Activated CD8-positive, alpha-beta T cell treated with anti-CD3 and anti-CD28 coated beads, Interleukin-2, amount 10 ng/mL, durations not matched to agents 7 days and 5 days (primary cell): ENCODE results near the gene LUZP2. TPM values are rescaled to one million over a fixed set of nuclear protein-coding genes. Genes with fewer than 3 reads are reported as not detected.

Source experiments
- ATAC-seq: fragments of 150-1000 bp; cut with Tn5 transposase; one replicate; pipeline ENCODE4 v1.10.0; 2021; ENCODE audit warnings: moderate library complexity
- CTCF ChIA-PET: fragments of 350-600 bp; sonication (Branson Sonifier 250); formaldehyde crosslinking; loops from one replicate; lab custom pipeline; 2021; ENCODE audit warnings: antibody characterized with exemption; lab: Charles Lee
- POLR2A ChIA-PET: fragments of 350-600 bp; sonication (Branson Sonifier 250); formaldehyde crosslinking; loops from one replicate; lab custom pipeline; 2021; ENCODE audit warnings: antibody characterized with exemption; lab: Charles Lee
- DNase-seq: peaks from one replicate; pipeline ENCODE4 v3.0.0-alpha.2; 2020
- H3K27ac Mint-ChIP-seq: one replicate; pipeline ENCODE4 v1.8.0; 2021; ENCODE audit warnings: mild to moderate bottlenecking, mixed read lengths
- H3K27me3 Mint-ChIP-seq: one replicate; pipeline ENCODE4 v1.8.0; 2021; ENCODE audit warnings: low read depth, mixed read lengths
- H3K36me3 Mint-ChIP-seq: one replicate; pipeline ENCODE4 v1.8.0; 2021; ENCODE audit warnings: low read depth, mixed read lengths
- H3K4me1 Mint-ChIP-seq: one replicate; pipeline ENCODE4 v1.8.0; 2021; ENCODE audit warnings: low read depth, mixed read lengths
- H3K4me3 Mint-ChIP-seq: one replicate; pipeline ENCODE4 v1.8.0; 2021; ENCODE audit warnings: mild to moderate bottlenecking, mixed read lengths
- H3K9me3 Mint-ChIP-seq: one replicate; pipeline ENCODE4 v1.8.0; 2022; ENCODE audit warnings: mixed read lengths; ENCODE audit not compliant: insufficient read depth
- total RNA-seq, 2 experiments: library from RNA; stranded (reverse); gene quantifications; one replicate each; pipeline ENCODE4 v1.2.3, GENCODE V29; 2021

Gene LUZP2
- total RNA-seq, 2 experiments from 2014 or later, result not detected

DNA sequence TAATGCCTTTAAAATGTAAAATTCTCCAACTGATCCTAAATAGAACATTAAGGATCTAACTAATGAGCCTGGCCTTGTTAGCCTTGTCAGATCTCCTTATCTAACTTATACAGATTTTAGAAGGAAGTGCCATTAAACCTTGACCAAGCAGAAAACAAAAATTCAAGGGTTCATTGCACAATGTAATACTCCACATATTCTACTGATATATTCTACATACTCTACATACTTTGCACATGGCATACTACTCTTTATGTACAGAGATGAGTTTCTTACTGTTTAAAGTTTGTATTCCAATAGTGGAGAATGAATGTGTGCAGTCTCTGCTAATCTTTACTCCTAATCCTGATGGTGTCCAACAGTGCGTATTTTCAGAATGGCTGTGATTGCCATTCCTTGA, 297.2 kb downstream of the LUZP2 start:
- CTCF ChIA-PET, result no interaction called here
- Mint-ChIP-seq H3K27ac (no peak overlapping the region), H3K4me1 (no peaks in the 10 kb centered on the region), H3K4me3 (no peak overlapping the region), H3K9me3 (peaks cover 6% of the 10 kb centered on the region), H3K36me3 (no peaks in the 10 kb centered on the region), H3K27me3 (no peaks in the 10 kb centered on the region)
- ATAC-seq, result no peak
- DNase-seq, result no peak
- POLR2A ChIA-PET, result no interaction called here

DNA sequence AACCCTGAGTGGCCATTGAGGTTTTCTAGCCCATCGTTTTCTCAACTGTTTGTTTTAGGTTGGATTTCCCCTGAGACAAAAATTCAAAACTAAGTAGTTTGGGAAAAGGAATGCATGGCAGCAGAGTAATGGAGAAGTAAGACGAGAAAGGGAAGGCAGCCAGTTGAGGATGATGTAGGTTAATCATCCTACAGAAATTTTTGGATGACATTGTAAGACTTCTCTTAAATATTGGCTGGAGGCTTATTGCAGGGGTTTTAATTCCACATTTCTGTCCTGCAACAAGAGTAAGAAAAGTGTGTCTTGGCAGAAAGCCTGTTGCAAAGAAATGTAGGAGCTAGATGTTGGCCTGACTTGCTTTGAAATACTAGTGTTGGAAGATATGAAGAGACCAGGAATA, 308.8 kb downstream of the LUZP2 start:
- H3K9me3 Mint-ChIP-seq, result peaks cover 16% of the 10 kb centered on the region
- H3K27ac Mint-ChIP-seq, result no peak overlapping the region
- POLR2A ChIA-PET, result no interaction called here
- no peak overlapping the region for H3K4me3 Mint-ChIP-seq
- H3K27me3 Mint-ChIP-seq, result no peaks in the 10 kb centered on the region
- DNase-seq (no peak), ATAC-seq (no peak)
- H3K4me1 Mint-ChIP-seq, result no peaks in the 10 kb centered on the region
- no peaks in the 10 kb centered on the region for H3K36me3 Mint-ChIP-seq
- CTCF ChIA-PET, result no interaction called here

DNA sequence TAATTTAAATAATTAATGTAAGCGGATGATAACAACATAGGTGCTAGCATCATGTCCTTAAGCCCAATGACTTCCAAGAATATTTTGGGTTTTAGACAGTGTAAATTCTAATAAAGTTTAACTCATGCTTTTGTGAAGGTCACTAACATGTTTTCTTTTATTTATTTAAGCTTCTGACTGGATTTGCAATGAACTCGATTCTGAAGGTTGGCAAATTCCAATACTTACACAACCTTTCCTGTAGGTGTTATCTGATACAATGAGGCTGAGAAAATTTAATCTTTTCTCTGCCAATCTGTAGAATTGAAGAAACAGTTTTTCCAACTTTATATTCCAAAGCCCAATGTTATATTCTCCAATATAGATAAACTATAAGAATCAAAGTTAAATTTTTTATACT, 311.3 kb downstream of the LUZP2 start:
- no peaks in the 10 kb centered on the region for H3K36me3 Mint-ChIP-seq
- ChIA-PET CTCF (no interaction called here), POLR2A (no interaction called here)
- H3K4me3 Mint-ChIP-seq, result no peak overlapping the region
- no peak for DNase-seq
- ATAC-seq, result no peak
- H3K27ac Mint-ChIP-seq, result no peak overlapping the region
- H3K27me3 Mint-ChIP-seq, result no peaks in the 10 kb centered on the region
- H3K9me3 Mint-ChIP-seq, result peaks cover 14% of the 10 kb centered on the region
- H3K4me1 Mint-ChIP-seq, result no peaks in the 10 kb centered on the region

DNA sequence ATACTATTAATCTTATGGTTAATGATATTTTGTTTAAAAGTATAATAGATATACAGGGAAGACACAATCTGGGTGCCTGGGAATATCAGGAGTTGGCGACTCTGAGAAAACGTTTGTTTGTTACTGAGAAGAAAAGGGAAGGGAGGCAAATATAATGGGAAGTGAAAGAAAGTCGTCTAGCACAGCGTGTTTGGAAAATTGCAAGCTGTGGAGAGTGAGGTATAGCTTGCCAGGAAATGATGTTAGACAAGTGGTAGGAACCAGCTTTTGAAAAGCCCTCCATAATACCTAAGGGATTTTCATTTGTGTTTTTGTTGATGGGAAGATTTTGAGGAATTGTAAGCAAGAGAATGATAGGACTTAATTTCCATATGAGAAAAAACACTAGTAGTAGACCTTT, 322.2 kb downstream of the LUZP2 start:
- H3K4me3 Mint-ChIP-seq, result no peak overlapping the region
- H3K27ac Mint-ChIP-seq, result no peak overlapping the region
- ATAC-seq (no peak), DNase-seq (no peak)
- peaks cover 4% of the 10 kb centered on the region for H3K9me3 Mint-ChIP-seq
- ChIA-PET POLR2A (no interaction called here), CTCF (no interaction called here)
- no peaks in the 10 kb centered on the region for H3K4me1 Mint-ChIP-seq
- no peaks in the 10 kb centered on the region for H3K27me3 Mint-ChIP-seq
- H3K36me3 Mint-ChIP-seq, result no peaks in the 10 kb centered on the region

DNA sequence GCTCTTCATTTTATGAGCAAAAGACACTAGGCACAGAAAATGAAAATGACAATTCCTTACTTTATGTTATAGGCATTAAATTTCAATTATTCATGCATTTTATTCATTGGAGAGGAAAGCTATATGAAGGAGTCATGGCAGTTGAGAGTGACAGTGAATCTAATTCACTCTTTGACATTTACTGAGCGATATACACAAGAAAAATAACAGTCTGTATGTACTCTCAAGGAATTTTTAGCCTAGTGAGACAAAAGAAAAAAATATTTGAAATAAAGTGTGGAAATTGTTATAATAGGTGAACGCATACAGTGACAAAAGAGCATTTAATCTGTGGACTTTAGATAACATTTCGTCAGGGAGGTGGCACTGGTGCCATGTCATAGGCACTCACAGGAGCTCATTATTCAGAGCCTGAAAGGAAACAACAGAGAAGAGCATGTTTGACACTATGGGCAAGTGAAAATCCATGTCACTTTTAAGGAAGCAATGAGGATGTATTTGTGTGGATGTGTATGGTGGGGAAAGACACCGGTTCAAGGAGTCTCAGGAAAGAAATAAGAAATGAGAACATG, 323.1 kb downstream of the LUZP2 start:
- CTCF ChIA-PET, result no interaction called here
- ATAC-seq (no peak), DNase-seq (no peak)
- no peak overlapping the region for H3K4me3 Mint-ChIP-seq
- POLR2A ChIA-PET, result no interaction called here
- H3K36me3 Mint-ChIP-seq, result no peaks in the 10 kb centered on the region
- no peak overlapping the region for H3K27ac Mint-ChIP-seq
- H3K9me3 Mint-ChIP-seq, result peaks cover 4% of the 10 kb centered on the region
- no peaks in the 10 kb centered on the region for H3K4me1 Mint-ChIP-seq
- H3K27me3 Mint-ChIP-seq, result no peaks in the 10 kb centered on the region

DNA sequence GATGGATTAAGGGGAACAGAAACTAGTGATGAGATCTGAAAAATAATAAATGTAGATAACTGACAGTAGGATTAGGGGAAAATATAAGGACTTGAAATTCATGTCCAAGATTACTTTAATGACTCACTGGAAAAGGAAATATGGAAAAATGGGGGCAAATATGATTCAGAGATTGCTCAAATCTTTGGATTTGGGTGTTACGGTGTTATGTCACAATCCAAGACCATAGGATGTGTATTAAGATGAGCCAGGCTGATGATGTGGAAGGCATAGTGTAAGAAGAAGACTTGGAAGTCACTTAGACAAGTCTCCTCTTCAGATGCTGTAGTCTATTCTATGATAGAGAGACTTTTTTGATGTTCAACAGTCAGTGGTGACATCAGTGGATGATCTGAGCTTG, 323.7 kb downstream of the LUZP2 start:
- no peaks in the 10 kb centered on the region for H3K4me1 Mint-ChIP-seq
- peaks cover 4% of the 10 kb centered on the region for H3K9me3 Mint-ChIP-seq
- DNase-seq (no peak), ATAC-seq (no peak)
- H3K27me3 Mint-ChIP-seq, result no peaks in the 10 kb centered on the region
- ChIA-PET POLR2A (no interaction called here), CTCF (no interaction called here)
- H3K27ac Mint-ChIP-seq, result no peak overlapping the region
- no peak overlapping the region for H3K4me3 Mint-ChIP-seq
- no peaks in the 10 kb centered on the region for H3K36me3 Mint-ChIP-seq

DNA sequence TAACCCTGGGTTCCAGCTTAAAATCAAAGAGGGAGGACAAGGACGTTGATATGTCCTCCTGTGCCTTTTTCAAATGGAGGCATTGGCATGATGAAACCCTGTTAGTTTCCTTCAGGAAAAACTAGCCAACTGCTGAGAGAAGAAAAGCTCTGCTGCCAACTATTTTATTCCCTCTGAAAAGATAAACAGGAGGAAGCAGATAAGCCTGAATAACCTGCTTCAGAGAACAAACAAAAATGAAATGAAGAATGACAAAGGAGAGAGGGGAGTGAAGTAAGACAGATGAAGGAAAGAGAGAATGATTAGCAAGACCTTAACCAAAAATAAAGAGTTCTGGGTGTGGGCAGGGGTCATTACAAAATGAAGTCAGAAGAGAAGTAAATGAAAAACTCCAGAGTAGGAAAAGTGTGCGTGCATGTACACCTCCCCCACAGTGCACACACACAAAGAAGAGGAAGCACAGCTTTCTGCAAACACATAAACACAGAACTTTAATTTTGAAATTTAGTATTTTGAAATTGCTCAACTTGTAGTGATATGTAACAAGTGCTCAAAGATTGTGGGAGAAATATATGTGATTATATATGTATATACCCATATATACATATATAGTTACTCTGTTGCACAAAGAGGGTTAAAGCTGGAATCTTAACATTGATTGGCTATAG, 332.2 kb downstream of the LUZP2 start:
- POLR2A ChIA-PET, result no interaction called here
- no peak overlapping the region for H3K27ac Mint-ChIP-seq
- no peaks in the 10 kb centered on the region for H3K4me1 Mint-ChIP-seq
- CTCF ChIA-PET, result no interaction called here
- DNase-seq, result no peak
- ATAC-seq, result no peak
- no peaks in the 10 kb centered on the region for H3K36me3 Mint-ChIP-seq
- no peaks in the 10 kb centered on the region for H3K9me3 Mint-ChIP-seq
- H3K27me3 Mint-ChIP-seq, result no peaks in the 10 kb centered on the region
- no peak overlapping the region for H3K4me3 Mint-ChIP-seq

DNA sequence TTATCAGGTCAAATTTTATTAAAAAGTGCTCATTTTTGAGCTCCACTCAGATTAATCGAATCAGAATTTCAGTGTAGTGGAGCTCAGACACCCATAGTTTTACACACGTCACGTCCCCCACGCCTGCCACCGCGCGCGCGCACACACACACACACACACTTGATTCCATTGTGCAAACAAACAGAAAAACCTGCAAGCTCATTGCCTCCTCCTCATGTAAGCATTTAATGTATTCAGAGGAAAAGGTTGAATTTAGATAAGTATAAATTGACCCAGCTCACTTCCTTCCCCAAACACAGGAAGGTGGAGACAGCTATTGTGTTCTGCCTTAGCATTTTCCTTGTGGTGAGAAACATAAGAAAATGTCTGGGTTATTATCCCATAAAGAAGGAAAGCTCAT, 336.7 kb downstream of the LUZP2 start:
- Mint-ChIP-seq H3K36me3 (no peaks in the 10 kb centered on the region), H3K4me3 (no peak overlapping the region), H3K9me3 (no peaks in the 10 kb centered on the region), H3K27me3 (no peaks in the 10 kb centered on the region), H3K4me1 (no peaks in the 10 kb centered on the region), H3K27ac (no peak overlapping the region)
- CTCF ChIA-PET, result no interaction called here
- POLR2A ChIA-PET, result no interaction called here
- no peak for DNase-seq
- no peak for ATAC-seq

DNA sequence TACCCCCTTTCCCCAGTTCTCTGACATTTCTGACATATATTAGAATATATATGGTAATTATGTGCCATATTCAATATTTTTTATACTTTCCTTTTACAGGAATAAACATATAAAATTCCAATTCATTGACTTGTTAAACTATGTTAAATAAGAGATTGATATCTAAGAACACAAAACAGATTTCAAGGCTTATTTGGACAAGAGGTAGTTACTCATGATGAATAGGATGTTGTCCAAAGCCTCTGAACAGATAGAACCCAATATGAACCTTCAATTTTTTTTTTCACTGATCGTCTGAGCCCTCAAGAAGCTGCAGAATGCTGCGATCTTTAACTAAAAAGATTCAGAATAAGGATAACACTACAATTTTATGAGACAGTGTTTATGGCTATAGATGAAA, 340.3 kb downstream of the LUZP2 start:
- POLR2A ChIA-PET, result no interaction called here
- no peak for DNase-seq
- no peak overlapping the region for H3K4me3 Mint-ChIP-seq
- CTCF ChIA-PET, result no interaction called here
- H3K36me3 Mint-ChIP-seq, result no peaks in the 10 kb centered on the region
- no peaks in the 10 kb centered on the region for H3K9me3 Mint-ChIP-seq
- H3K27ac Mint-ChIP-seq, result no peak overlapping the region
- ATAC-seq, result no peak
- no peaks in the 10 kb centered on the region for H3K27me3 Mint-ChIP-seq
- no peaks in the 10 kb centered on the region for H3K4me1 Mint-ChIP-seq

DNA sequence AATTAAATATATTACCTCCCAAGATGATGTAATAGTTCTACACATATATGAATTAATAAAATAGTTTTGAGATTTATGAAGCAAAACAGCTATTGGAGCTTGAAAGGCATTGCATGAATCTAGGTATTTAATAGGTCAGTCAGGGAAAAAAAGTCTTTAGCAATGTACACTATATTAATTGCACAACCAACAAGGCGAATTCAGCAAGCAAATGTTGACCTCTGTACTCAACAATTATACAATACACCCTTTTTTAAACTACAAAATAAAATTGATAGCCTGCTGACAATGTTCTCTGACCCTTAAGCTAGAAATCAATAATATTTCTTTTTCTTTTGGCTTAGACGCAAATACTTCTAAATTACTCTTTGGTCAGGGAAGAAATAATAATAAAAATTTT, 345.5 kb downstream of the LUZP2 start:
- ATAC-seq, result no peak
- DNase-seq, result no peak
- H3K27ac Mint-ChIP-seq, result no peak overlapping the region
- no peaks in the 10 kb centered on the region for H3K36me3 Mint-ChIP-seq
- H3K9me3 Mint-ChIP-seq, result peaks cover 5% of the 10 kb centered on the region
- H3K27me3 Mint-ChIP-seq, result no peaks in the 10 kb centered on the region
- H3K4me1 Mint-ChIP-seq, result no peaks in the 10 kb centered on the region
- POLR2A ChIA-PET, result no interaction called here
- no peak overlapping the region for H3K4me3 Mint-ChIP-seq
- CTCF ChIA-PET, result no interaction called here

DNA sequence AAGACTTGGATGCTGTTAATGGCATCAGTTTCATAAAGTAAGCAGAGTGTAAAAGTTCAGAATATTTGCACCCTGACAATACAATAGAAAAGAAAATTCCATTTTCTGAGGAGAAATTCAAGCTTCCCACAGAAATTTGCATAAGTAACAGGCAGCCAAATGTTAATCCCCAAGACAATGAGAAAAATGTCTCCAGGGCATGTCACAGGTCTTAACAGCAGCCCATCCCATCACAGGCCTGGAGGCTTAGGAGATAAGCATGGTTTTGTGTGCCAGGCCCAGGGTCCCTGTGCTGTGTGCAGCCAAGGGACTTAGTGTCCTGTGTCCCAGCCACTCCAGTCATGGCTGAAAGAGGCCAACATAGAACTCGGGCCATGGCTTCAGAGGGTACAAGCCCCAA, 347.6 kb downstream of the LUZP2 start:
- H3K36me3 Mint-ChIP-seq, result no peaks in the 10 kb centered on the region
- H3K27ac Mint-ChIP-seq, result no peak overlapping the region
- H3K4me1 Mint-ChIP-seq, result no peaks in the 10 kb centered on the region
- H3K9me3 Mint-ChIP-seq, result peaks cover 5% of the 10 kb centered on the region
- DNase-seq, result no peak
- ChIA-PET CTCF (no interaction called here), POLR2A (no interaction called here)
- ATAC-seq, result no peak
- no peak overlapping the region for H3K4me3 Mint-ChIP-seq
- no peaks in the 10 kb centered on the region for H3K27me3 Mint-ChIP-seq

DNA sequence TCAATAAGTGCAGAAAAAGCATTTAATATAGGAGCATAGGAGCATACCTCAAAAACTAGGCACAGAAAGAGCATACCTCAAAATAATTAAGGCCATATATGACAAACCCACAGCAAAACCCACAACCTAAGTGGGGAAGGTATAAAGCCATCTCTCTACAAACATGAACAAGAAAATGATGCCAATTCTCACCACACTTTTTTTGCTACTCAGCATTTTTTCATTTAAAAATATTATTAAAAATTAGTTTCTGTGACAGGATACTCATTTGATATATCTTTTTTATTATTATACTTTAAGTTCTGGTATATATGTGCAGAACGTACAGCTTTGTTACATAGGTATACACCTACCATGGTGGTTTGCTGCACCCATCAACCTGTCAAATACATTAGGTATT, 352.0 kb downstream of the LUZP2 start:
- H3K4me1 Mint-ChIP-seq, result no peaks in the 10 kb centered on the region
- DNase-seq, result no peak
- ChIA-PET CTCF (no interaction called here), POLR2A (no interaction called here)
- no peaks in the 10 kb centered on the region for H3K36me3 Mint-ChIP-seq
- no peak for ATAC-seq
- H3K9me3 Mint-ChIP-seq, result peaks cover 9% of the 10 kb centered on the region
- no peaks in the 10 kb centered on the region for H3K27me3 Mint-ChIP-seq
- H3K4me3 Mint-ChIP-seq, result no peak overlapping the region
- H3K27ac Mint-ChIP-seq, result no peak overlapping the region

DNA sequence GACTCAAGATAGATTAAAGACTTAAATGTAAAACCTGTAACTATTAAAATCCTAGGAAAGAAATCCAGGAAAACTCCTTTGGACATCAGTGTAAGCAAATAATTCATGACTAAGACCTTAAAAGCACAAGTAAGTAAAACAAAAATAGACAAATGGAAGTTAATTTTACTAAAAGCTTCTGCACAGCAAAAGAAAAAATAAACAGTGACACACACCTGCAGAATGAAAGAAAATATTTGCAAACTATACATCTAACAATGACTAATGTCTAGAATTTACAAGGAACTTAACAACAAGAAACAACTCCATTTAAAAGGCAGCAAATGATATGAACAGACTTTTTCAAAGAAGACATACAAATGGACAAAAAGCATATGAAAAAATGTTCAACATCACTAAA, 359.1 kb downstream of the LUZP2 start:
- Mint-ChIP-seq H3K9me3 (peaks cover 22% of the 10 kb centered on the region), H3K36me3 (no peaks in the 10 kb centered on the region), H3K4me3 (no peak overlapping the region), H3K27me3 (no peaks in the 10 kb centered on the region), H3K4me1 (no peaks in the 10 kb centered on the region), H3K27ac (no peak overlapping the region)
- ChIA-PET CTCF (no interaction called here), POLR2A (no interaction called here)
- DNase-seq (no peak), ATAC-seq (no peak)
